ENCODE data around the gene CIB2.

CIB2 gene

GRCh38 chr15:78127882-78128281 lies 3.4 kb downstream of the CIB2 start:
- no peak overlapping the region for H3K4me3 ChIP-seq (replicated peaks; ENCODE audit: low read depth, low read length)
- no peak for TF ChIP-seq CTCF (IDR thresholded peaks at IDR 0.05; ENCODE audit: low read depth, low read length, missing control alignments)
- DNase-seq (ENCODE audit: extremely low read depth, low read depth): no peak

DNA sequence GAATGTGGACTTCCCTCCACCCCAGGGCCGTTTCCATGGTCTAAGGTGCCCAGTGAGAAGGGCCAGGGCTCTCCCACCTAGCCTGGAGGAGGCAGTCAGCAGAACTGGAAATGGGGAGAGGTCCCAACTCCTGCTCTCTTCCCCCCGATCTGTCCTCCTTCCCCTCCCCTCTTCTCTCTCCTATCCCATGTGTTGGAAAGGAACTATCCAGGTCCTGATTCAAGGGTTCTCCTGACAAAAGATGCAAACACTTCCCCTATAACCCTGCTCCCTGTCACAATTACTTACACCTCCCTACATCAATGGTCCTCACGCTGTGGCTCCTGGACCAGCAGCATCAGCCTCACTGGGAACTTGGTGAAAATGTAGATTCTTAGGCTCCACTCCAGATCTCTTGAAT lies 6.0 kb downstream of the CIB2 start:
- no peak overlapping the region for H3K4me3 ChIP-seq (replicated peaks; ENCODE audit: low read depth, low read length)
- no peak for TF ChIP-seq CTCF (IDR thresholded peaks at IDR 0.05; ENCODE audit: low read depth, low read length, missing control alignments)
- DNase-seq (ENCODE audit: extremely low read depth, low read depth): no peak

GRCh38 chr15:78120523-78120922 lies 10.7 kb downstream of the CIB2 start:
- H3K4me3 ChIP-seq (replicated peaks; ENCODE audit: low read depth, low read length): no peak overlapping the region
- TF ChIP-seq CTCF (IDR thresholded peaks at IDR 0.05; ENCODE audit: low read depth, low read length, missing control alignments): no peak
- no peak for DNase-seq (ENCODE audit: extremely low read depth, low read depth)

DNA sequence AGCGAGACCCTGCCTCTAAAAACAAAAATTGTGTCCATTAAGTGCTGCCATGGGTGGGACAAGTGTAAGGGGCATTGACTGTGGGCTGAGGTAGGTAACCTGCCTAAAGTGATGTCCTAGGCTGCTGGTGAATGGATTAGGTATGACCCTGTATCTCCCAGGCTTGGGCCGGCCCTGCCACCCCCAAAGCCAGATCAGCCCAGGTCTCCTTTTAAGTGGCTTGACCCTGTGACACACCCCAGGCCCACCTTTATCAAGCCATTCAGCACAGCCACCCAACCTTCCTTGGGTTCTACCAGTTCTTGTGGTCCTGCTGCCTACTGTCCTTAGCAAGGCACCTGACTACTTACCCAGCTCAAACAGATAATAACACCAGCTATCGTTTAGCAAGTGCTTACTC lies 18.7 kb downstream of the CIB2 start:
- TF ChIP-seq CTCF (IDR thresholded peaks at IDR 0.05; ENCODE audit: low read depth, low read length, missing control alignments): no peak
- DNase-seq (ENCODE audit: extremely low read depth, low read depth): no peak
- no peak overlapping the region for H3K4me3 ChIP-seq (replicated peaks; ENCODE audit: low read depth, low read length)

- DNase-seq (ENCODE audit: extremely low read depth, low read depth): no peak
- no peak for TF ChIP-seq CTCF (IDR thresholded peaks at IDR 0.05; ENCODE audit: low read depth, low read length, missing control alignments)
- no peak overlapping the region for H3K4me3 ChIP-seq (replicated peaks; ENCODE audit: low read depth, low read length)
Measured at GRCh38 chr15:78111788-78112187, 19.5 kb downstream of the CIB2 start.

DNA sequence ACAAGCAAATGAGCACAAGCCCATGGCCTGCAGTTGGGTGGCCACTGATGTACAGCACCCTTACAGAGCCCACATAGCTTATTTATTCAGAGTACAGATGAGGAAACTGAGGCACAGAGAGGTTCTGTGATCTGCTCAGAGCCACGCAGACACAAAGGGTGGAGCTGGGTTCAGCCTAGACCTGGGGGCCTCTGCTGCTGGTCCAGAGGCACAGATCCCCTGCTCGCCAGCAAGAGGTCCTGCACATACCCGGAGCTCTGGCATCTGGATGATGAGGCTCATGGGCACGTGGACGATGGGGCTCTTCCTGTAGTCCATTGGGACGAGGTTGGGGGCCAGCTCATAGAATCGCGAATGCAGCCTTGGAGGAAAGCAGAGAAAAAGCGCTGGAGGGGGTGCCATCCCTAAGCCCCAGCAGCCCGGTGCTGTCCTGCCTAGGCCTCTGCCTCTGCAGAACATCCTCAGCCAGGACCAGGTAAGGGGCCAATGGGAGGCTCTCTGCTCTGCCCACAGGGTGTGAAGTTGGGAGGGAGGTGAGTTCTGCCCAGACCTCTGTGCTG lies 20.2 kb downstream of the CIB2 start:
- H3K4me3 ChIP-seq (replicated peaks; ENCODE audit: low read depth, low read length): no peak overlapping the region
- DNase-seq (ENCODE audit: extremely low read depth, low read depth): no peak
- no peak for TF ChIP-seq CTCF (IDR thresholded peaks at IDR 0.05; ENCODE audit: low read depth, low read length, missing control alignments)

DNA sequence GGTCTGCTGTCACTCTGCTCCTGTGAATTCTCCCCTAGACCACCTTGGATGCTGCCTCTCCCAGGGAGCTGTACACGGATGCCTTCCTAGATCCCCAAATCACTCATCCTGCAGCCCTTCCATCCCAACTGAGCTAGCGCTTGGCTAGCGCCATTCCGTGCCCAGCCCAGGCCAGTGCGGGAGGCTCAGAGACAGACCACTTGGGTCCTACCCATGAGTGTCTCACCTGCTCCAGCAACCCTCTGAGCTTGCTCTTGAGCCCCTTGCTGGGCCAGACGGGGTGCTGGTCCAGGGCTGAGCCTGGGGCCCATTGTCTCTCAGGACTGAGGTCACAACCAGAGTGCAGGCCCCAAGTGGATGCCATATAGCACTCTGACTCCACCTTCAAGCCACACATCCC lies 21.1 kb downstream of the CIB2 start:
- H3K4me3 ChIP-seq (replicated peaks; ENCODE audit: low read depth, low read length): no peak overlapping the region
- no peak for DNase-seq (ENCODE audit: extremely low read depth, low read depth)
- TF ChIP-seq CTCF (IDR thresholded peaks at IDR 0.05; ENCODE audit: low read depth, low read length, missing control alignments): no peak
